NAMALWA (cell line): ENCODE data around the gene PRKCQ.
A peak's percentile ranks its signal among the peaks of the same experiment; 100 is the strongest.

Source experiments
- DNase-seq: peaks from one replicate; pipeline ENCODE4 v3.0.0-alpha.2; 2015; ENCODE audit warnings: low spot score

PRKCQ gene

DNA sequence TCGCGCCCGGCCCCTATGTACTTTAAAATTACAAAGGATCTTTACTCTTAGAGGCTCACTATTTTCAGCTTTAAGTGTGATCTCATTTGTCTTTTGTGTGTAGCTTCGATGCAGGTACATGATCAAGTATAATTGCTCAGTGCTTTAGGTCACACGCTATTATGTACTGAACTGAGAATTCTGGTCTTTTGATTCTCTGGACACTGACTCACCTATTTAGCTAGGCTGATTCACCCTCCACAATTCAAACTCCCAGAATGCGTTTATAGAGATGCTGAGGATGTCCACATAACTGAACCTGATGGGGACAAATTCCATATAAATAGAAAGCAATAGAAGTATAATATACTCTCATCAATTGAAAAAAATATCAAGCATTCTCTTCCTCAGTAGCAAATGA, 57.8 kb downstream of the PRKCQ start:
- DNase-seq: no peak

DNA sequence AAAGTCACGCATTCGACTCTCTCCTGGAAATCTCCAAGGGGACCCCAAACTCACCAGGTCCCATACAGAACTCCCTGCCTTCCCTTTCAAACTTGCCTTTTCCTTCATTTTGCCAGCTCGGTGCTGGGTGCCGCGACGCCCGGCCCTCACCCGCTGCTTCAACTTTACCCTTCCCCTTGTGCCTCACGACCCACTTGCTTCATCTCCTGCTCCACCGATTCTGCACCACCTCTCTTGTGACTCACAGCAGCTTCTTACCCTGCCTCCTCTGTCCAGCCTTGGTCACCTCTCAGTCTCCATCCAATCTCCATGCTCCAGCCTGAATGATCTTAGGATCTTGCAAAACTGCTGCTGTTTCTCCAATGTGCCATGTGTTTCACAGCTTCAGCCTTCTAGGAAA, 59.9 kb downstream of the PRKCQ start:
- DNase-seq: no peak

DNA sequence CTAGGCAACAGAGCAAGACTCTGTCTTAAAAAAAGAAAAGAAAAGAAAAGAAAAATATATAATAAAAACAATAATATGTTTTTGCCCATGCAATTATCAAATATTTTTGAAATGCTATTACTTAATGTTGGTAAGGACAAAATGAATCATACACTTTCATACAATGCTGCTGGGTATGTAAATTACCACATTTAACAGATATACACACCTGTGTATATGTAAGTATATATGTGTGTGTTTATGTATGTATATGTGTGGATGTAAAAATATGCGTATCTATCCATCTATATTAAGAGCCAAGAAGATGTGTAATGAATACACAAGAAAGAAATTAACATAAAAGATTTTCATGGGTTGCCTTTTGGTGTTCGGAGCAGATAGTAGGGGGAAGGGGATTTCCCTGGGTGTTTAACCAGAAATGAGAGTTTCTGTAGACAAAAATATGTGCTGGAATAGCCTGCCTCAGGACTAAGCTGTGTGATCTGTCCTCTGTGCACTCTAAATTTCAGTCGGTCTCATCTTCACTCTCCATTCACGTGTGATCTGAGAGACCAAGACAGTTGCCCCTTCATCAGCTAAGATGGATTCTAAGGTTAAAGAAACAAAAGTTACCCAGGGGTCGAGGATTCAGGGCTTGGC, 61.2 kb downstream of the PRKCQ start:
- DNase-seq: no peak

DNA sequence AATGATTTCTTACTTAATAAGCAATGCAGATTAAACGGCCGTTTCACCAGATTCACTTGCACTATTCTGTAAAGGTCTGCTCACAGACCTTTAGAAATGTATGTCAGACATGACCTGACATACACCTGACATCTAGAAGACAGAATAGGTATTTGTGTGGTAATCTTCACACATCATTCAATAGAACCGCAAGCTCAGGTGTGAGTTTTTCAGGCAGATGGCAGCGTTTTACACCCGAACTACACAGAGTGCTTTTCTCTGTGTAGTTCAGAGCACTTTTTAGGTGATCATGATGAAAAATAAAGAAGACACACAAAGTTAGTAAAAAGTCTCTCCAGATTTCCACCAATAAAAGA, 63.2 kb downstream of the PRKCQ start:
- no peak for DNase-seq

DNA sequence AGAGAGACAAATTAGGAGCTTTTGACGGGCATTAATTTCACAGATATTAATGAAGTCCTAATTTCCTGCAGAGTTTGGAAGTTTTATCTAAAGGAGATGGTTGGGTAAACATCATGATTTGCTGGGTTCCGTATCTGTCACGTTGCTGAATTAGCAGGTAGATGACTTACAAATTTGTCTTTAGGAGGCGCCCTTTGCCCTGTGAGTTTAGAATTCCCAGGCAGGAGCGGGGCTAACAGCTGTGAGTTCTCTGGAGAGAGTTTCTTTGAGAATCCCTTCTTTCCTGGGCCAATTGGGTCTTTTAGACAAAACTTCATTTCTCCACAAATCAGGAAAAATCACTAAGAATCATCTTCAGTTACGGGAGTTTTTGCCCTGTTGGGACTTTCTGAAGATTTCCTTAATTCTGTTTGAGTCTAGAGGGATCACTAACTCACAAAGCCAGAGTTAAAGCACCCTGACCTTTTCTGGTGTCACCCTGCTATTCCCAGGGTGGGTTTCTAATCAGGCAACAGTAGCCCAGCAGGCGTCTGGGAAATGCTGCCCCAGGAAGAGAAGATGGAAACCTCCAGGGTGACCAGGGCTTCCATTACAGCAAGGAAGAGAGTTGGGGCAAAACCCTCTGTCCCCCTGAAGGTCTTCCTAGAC, 63.7 kb downstream of the PRKCQ start:
- no peak for DNase-seq

DNA sequence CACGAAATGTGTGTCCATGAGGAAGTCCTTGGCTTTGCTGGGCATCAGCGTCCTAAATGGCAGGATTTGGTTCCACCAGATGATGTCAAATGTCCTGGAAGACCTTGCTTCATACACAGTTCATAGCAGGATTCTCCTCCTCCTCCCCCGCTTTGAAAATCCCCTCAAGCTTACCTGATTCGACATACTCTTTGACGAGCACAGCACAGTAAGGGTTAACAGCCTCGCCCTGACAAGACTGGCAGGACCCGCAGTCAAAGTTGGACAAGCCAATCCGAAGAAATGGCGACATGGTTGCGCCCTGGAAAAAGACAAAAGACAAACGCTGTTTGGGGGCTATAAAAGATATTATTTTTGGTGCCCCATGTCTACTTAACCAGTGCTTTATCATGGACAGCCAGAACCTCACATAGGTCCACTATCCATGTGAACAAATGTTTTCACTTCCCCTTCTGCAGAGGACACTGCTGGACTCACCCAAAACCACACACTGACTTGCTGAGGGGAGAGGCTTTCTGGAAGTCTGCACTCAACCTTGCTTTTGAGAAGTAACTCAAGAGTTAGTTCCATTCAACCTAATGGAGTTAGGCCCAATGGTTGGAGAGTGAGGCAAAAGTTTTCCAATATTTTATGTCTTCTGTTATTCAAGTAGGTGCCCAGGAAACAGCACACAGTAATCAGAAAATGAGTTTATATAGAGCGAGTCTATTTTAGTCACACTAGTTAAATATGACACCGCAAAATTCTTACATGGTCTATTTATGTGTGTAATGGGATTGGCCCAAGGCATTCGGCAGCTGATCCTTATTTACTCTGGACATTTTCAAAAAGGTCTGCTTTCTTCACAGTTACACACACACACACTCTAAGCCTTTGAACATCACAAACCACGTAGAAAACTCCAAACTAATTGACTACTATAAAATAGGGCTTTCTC, 65.0 kb downstream of the PRKCQ start:
- no peak for DNase-seq

DNA sequence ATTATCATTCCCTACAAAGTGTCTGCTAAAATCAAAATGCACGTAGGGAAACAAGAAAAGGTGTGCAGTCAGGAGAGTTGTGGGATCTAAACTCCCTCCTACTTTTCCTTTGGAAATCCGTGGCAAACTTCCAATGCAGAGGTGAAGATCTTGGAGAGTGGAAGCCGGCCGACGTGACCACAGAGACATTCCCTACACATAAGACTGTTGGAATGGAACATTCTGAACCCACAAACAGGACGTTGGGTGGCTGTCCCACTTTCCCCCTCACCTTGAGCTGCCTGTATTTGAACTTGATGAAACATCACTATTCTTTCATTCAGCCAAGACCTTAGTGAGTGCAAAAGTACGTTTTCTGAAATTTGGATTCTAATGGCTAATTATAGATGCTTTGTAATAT, 65.9 kb downstream of the PRKCQ start:
- no peak for DNase-seq

DNA sequence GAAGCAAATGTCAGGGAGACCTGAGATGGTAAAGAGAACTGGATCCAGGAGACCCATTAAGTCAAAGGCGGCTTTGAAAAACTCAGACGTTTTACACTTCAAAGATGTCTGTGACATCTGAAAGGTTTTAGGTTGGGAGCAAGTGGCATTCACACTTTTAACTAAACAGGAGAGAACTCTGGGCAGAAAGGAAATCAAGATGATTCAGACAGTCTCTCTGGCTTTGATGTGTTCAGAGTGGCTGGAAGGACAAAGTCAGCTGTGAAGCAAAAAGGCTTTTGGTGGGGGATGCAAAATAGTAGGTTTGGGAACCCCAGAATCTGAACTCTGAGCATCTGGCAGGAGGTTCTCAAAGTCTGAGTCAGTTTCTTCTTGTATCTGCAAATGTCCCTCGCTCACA, 66.6 kb downstream of the PRKCQ start:
- no peak for DNase-seq

DNA sequence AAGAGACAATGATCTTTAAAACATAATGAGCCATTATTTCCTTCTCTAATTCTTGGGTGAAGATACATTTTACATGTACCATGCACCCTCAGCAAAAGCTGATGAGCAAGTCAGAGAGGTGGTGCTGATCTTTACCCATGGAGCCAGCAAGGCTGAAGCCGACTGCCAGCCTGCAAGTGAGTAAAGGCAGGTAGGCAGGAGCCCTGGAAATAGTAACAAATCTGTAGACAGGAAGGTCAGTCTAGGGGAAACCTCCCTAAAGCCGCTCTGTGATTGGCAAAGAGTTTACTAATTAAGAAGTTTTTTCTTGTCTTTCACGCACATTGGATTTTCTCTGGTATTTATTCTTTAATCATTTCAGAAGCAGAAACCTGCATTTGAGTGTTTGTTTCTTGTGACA, 67.9 kb downstream of the PRKCQ start:
- DNase-seq: no peak

DNA sequence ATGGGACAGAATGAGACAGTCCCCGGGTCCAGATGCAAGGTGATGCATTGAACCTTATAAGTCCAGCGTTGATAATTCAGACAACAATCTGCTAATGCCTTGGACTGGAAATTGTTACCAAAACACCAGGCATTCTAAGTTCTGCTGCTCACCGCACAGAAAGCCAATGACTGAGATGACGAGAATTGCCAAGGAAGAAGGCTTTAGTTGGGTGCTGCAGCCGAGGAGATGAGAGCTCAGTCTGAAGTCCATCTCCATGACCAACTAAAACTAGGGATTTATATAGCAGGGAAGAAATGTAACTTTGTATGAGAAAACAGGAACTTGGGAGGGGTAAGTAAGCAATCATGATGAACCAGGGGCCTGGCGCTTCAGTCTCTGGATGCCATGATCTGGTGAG, 68.7 kb downstream of the PRKCQ start:
- no peak for DNase-seq

DNA sequence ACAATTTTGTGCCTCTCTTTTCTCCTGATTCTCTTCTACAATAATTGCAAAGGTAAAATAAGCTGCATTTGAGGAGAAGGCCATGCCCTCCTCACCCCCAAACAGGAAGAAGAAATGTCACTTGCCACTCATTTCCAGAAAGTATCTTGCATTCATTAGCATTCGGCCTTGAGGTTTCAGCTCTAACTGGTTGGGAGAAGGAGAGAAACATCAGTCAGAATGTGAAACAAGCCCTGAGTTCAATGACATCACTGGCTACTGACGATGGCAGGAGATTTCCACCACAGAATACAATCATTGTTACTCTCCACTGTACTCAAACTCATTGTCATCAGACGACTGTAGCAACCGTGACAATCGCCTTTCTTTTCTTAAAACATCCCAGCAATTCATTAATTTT, 72.8 kb downstream of the PRKCQ start:
- DNase-seq: no peak

DNA sequence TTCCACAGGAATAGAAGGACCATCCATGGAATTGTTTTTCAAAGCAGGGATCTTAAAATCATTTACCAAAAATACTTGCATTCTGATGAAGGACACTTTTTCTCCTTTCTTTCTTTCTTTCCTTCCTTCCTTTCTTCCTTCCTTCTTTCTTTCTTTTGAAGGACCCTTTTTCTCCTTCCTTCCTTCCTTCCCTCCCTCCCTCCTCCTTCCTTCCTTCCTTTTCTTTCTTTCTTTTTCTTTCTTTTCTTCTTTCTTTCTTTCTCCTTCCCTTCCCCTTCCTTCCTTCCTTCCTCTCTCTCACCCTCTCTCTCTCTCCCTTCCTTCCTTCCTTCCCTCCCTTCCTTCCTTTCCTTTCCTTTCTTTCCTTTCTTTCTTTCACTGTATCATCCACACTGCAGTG, 74.8 kb downstream of the PRKCQ start:
- DNase-seq: no peak

DNA sequence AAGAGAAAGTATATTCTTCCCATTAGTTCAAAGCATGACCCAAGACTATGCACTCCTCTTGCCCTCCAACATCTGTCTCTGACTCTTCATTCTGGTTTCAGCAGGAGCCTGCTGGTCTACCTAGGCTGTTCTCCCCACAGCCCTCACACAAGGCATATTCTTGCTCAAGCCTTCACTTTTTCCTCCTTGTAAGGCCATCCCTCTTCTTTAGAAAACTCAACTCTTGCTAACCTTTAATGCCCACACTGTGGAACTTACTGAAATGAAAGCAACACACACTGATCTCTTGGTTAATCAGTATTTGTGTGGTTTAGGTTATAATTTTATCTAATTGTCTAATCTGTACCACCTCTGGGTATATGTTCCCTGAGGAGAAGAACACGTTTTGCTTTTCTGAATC, 75.8 kb downstream of the PRKCQ start:
- peak; percentile 13 for DNase-seq

DNA sequence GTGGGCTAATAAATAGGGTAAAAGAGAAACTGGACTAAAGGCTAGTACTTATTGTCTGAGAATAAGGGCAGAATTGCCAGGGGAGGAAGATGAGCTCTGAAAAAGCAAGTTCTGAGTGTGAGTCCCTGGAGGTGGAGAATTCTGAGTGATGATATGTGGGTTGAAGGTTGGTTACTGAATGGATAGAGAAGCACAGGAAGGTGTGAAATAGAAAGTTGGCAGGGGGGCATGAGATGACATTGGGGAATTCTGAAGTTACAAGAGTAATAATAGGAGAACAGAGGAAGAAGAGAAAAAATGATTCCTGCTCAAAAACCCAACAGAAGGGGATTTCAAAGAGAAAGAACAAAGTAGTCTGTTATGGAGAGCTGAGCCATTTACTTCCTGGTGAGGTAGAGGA, 76.9 kb downstream of the PRKCQ start:
- DNase-seq: no peak

DNA sequence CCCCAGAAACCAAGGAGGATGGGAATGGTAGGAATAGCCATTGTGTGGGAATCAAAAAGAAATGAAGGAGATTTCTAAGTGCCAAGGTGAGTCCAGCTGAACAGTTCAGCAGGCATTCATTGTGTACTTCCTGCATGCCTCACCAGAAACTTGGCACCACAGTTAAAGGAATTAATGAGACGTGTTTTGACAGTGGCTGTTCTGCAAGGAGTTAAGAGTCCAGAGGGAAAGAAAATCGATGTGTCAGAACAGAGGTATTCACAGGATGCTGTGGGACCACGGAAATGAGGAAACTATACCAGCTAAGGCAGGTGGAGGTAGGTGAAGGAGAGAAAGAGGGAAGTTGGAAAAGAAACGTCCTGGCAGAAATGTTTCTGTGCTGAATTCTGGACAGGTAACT, 78.1 kb downstream of the PRKCQ start:
- no peak for DNase-seq

DNA sequence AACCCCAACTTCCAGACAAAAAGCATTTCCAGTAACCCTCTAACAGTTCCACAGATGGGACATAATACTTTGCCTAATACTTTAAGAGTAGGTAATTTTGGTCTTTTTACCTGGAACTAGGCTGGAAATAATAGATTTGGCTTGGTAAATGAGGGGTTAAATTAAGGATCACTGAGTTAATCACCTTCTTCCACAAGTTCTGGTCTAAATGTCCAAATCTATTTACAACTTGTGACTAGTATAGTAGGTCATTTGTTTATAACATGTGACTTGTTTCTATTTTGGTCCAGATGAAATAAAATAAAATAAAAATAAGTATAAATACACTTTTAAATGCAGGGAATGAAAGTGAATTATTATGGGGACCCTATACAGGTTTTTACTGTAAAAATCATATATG, 80.1 kb downstream of the PRKCQ start:
- no peak for DNase-seq

DNA sequence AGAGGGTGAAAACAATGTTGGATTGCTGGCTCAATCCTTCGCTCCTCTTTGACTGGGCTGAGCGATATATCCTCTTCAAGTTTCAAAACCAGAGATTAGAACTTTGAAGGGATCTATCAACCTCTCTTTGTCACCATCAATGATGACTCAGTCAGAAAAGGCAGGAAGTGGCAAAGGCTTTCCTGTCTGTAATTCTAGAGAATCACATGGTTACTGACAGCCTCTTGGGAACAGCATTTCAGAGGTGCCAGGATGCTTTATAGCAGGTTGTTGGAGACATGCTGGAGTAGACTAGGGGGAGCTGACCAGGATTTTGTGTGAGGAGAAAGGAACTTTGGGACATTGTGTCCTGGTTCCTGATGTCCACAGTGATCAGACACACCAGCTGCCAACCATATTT, 81.3 kb downstream of the PRKCQ start:
- no peak for DNase-seq

DNA sequence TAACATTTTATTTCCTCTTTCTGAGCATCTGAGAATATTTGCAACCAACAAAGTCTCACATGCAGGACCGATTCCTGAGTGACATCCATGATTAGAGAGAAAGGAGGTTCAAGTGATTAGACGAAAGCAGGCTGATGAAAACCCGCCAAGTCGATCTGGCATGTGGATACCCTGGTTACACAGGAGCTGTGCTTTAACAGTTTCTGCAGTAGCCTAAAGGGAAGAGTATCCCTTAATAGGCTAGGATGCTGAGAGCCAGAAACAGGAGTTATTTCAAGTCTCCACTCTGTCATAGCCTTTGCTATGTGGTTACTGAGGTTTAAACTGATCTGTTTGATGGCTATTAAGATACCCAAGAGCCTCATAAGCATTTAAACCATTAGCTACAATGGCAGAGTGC, 82.5 kb downstream of the PRKCQ start:
- no peak for DNase-seq

DNA sequence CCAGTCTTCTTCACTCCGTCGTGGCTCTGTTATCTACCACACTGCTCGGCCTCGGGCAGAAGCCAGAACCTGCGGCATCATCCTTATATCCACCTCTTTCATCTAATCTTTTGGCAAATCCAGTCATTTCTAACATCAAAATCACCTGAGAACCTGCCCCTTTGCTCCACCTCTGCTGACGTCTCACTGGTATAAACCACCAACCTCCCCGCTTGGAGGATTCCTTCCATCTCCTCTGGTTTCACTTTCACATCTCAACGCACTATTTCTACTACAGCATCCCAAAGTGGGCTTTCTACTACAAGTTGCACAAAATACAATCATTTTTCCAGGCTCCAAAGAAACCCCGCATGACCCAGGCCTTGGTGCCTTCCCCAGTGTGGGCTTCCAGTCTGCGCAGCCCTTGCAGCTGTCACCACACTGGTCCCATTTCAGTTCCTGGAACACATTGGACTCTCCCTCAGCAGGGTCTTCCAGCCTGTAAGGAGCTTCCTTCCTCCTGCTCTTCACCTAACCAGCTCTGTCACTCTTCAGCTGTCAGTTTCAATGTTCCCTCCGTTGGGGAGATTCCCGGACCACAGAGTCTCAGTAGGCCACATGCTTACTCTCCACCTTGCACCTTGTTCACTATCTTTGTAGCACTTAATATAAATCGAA, 85.0 kb downstream of the PRKCQ start:
- no peak for DNase-seq

DNA sequence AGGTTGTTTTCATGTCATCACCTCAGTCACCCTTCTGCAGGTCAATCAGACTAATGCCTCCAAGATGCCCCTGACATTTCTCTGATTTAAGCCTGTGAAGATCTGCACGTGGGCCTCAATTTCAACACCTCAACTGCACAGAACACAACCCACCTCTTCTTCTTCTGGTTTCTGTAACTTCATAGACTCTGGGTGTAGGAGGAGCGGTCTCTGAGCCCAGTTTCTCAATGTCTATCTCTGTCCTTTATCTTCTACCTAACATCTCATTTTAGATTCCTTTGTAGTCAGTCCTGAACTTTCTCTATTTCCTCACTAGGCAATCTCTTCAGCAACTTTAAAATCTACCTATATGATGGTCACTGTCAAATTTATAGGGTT, 85.6 kb downstream of the PRKCQ start:
- DNase-seq: no peak

DNA sequence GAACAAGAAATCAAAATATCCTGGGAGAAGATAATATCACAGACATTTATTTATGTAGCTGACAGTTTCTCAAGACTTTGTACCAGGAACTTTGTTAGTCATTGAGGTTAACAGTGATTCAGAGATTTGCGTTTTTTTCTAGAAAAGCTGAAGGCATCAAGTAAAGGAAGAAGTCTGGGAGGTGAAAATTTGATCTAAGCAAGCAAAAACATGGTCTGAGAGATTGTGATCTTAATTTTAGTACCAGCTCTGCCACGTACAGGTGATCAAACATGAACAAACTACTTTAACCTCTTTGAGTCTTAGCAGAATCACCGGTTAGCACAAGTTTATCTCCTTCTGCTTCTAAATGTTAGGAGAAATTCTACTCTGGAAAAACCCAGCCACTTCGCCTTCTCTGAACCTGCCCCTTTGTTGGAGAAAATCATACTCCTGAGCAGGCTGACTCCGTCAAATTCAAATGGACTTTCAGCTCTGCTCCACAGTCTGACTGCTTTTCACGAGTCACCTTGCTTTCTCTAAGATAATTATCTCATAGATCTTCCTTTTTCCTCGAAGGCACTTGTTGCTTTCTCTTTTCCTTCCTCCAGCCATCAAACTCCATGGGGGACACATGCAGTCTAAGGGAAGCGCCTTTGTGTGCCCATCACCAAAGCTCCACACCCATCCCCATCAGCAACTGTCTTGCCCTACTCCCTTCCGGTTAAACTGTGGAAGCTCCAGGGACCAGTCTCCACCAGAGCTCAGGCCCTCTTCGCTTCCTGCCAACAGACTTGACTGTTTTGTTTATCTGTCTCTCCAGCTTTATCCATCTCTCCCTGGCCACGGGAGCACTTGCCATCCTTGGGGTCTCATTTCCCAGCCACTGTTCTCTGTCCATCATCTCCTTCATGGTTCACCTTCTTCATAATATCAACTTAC, 86.3 kb downstream of the PRKCQ start:
- DNase-seq: no peak

DNA sequence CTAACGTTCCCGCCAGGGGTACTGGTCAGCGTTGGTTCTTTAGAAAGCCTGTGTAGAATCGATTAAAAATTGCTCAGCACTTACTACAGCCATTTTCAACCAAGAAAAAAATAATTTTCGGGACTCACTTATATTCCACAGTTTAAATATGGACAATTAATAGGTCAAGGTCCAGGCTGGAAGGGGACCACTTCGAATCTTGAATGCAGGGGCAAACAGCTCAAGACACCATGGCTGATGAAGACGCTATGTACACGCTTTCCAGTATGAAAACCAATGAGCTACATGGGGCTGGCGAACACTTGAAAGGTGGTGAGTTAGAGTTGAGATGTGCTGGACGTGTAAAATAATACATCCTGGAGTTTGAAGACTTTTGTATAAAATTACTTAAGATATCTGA, 87.2 kb downstream of the PRKCQ start:
- DNase-seq: no peak
